ENCODE measurements around the gene TMEM138.
"Not testable (repeated sequence)": the region's sequence is repeated elsewhere in the genome, so short reads cannot be mapped to it uniquely, and the experiment has no call there.

The TMEM138 gene

GRCh38 chr11:61367406-61367805, 5.2 kb downstream of the TMEM138 start:
- DNase-seq (ENCODE audit: low spot score) = peak; percentile 70

DNA sequence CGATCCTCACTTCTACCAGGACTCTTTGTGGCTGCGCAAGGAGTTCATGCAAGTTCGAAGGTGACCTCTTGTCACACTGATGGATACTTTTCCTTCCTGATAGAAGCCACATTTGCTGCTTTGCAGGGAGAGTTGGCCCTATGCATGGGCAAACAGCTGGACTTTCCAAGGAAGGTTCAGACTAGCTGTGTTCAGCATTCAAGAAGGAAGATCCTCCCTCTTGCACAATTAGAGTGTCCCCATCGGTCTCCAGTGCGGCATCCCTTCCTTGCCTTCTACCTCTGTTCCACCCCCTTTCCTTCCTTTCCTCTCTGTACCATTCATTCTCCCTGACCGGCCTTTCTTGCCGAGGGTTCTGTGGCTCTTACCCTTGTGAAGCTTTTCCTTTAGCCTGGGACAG, 6.5 kb downstream of the TMEM138 start:
- DNase-seq (ENCODE audit: low spot score) = no peak

- no peak for DNase-seq (ENCODE audit: low spot score)
Observed at GRCh38 chr11:61369372-61370348, 7.5 kb downstream of the TMEM138 start.

DNA sequence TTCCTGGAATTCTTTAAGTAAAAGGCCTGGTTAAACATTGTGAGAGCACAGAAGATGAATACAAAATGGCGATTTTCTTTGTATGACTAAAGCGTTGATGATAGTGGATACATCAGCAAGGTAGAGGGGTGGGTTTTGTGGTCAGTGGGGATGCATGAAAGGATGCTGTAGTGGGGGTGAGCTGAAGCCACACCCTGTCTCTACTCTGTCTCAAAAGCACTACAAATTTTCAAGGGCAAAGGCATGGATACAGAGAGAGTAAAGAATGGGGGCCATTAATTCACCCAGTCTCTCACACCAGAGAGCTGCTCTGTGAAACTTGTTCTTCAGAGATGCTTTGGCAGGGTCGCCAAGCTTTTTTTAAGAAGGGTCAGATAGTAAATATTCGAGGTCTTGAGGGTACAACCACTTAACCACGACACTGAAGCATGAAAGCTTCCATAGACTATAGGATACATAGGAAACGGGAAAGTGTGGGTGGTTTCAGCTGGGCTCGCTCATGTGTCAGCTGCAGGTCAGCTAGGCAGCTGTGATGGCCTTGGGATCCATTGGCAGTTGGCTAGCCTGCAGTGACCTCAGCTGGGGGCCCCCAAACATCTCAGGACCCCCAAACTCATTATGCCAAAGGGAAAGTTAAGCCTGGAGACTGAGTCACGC, 8.3 kb downstream of the TMEM138 start:
- DNase-seq (ENCODE audit: low spot score) = no peak

DNA sequence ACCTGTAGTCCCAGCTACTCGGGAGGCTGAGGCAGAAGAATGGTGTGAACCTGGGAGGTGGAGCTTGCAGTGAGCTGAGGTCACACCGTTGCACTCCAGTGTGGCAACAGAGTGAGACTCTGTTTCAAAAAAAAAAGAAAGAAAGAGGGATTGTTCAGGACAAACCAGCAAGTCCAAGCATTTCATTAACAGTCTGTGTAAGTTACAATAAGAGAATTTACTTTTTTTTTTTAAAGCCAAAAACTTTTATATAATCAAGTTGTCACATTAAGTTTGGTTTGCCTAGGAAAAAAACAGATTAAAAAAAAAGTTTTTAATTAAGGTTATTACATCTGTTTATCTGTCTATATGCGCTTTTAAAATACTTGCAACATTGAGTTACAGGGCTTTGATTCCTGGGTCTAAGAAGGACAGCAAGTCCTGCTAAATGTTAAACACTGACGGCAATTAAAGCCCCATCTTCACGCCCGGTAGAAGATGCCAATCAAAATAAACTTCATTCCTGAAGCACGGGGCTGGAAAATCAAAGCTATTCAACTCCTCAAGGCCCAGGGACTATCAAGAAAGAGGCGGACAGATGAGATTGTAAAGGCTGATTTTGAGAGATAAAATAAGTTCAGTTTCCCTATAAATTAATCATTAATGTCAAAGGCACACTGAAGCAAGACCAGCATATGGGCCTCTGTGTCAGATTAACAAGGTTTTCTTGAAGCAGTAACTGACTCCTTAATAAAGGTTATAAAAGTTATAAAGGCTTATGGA, 10.7 kb downstream of the TMEM138 start:
- no peak for DNase-seq (ENCODE audit: low spot score)

DNA sequence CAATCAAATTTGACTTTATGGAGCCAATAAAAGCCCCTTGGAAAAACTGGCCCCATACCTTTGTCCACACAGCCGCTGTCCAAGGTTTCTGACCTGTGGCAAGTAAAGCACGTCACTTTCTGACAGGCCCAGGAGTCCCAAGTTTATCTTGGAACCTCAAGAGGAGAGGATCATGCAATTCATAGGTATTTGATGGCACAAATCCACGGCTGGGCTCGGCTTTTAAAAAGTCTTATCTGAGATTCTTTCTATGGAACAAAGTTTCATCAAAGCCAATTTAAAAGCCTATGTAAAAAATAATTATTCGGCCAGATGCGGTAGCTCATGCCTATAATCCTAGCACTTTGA, 13.6 kb downstream of the TMEM138 start:
- DNase-seq (ENCODE audit: low spot score) = no peak

- no peak for DNase-seq (ENCODE audit: low spot score)
Observed at GRCh38 chr11:61377461-61378160, 15.4 kb downstream of the TMEM138 start.

DNA sequence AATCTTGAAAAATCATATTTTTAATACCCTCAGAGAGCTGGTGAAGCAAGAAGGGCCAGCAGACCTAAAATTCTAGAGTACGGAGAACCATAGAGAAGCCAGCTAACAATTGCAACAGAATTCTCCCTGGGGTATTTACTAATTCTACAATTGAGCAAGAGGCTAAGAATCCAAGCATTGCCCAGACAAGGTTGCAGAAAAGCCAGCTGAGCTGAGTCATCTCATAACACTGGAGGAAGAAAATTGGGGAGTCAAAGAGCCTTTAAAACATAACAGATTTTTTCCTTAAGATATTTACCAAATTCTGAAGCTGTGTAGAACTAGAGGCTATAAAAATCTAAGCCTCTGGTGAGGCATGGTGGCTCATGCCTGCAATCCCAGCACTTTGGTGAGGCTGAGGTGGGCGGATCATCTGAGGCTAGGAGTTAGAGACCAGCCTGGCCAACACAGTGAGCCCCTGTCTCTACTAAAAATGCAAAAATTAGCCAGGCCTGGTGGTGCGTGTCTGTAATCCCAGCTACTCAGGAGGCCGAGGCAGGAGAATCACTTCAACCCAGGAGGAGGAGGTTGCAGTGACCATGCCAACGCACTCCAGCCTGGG, 16.6 kb downstream of the TMEM138 start:
- DNase-seq (ENCODE audit: low spot score) = no peak

DNA sequence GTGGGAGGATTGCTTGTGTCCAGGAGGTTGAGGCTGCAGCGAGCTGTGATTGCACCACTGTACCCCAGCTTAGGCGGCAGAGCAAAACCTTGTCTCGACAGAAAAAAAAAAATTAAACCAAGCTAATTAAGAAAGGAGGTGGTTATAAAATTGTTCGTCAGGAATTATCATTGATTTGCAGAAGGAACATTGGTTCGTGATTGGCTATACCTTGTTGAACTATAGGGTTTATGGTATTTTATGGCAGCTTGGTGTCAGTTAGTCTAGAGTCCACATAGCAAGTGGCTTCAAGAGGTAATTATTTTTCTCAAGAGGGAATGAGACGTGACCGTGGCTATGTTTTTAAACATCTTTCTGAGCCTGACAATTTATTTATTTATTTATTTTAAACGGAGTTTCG, 18.7 kb downstream of the TMEM138 start:
- DNase-seq (ENCODE audit: low spot score) = no peak

- not testable (repeated sequence) for DNase-seq (ENCODE audit: low spot score)
Observed at GRCh38 chr11:61383859-61384258, 21.7 kb downstream of the TMEM138 start.

DNA sequence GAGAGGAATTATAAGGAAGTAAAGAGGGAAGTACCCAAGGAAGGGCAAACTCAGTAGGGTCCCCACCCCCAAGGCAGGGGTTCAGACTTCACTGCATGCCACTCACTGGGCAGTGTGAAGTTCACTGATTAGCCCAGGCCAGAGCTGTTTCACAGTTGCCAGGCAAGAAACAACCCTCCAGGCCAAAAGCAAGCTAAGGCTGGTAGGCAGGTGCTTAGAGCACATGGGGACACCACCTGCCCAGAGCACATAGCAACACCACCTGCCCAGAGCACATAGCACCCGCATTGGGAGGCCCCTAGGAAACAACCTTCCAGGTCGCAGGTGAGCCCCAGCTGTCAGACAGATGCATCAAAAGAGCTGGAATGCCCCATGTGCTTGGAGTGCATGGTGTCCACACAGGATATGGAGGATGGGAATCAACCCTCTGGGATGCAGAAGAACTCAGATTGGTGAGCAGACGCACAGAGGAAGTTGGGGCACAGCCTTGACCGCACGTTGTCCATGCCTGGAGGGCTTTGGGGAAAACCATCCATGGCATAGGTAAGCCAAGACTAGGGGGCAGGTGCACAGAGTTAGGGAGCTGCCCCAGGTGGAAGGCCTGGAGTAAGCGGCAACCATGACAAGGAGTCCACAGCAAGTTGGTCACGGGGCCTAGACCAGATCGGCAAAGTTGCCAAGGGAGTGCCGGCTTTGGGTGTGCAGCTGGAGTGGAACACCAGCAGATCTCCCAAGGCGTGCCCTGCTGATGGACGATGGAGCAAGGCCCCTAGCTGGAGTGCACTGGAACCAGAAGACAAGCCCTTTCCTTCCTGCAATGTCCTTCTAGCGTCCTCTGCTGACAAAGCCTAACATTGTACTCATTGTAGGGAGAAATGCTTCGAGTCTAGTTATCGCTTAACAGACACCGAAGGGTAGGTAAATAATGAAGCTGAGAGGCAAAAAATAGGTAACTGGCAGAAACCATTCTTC, 22.4 kb downstream of the TMEM138 start:
- DNase-seq (ENCODE audit: low spot score) = peak; percentile 19

DNA sequence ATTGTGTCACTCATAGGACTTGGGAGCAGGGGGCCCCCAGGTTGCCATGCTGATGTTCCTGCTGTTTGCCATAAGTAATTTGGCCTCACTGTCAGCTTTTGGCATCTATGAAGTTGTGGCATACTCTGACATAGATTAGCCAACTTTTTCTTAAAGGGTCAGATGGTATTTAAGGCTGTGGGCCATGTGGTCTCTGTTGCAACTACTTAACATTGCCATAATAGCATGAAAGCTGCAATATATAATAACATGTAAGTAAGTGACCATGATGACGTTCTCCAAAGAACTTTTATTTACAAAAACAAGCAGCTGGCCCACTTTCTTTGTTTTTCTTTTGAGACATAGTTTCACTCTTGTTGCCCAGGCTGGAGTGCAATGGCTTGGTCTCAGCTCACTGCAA, 28.0 kb downstream of the TMEM138 start:
- no peak for DNase-seq (ENCODE audit: low spot score)

DNA sequence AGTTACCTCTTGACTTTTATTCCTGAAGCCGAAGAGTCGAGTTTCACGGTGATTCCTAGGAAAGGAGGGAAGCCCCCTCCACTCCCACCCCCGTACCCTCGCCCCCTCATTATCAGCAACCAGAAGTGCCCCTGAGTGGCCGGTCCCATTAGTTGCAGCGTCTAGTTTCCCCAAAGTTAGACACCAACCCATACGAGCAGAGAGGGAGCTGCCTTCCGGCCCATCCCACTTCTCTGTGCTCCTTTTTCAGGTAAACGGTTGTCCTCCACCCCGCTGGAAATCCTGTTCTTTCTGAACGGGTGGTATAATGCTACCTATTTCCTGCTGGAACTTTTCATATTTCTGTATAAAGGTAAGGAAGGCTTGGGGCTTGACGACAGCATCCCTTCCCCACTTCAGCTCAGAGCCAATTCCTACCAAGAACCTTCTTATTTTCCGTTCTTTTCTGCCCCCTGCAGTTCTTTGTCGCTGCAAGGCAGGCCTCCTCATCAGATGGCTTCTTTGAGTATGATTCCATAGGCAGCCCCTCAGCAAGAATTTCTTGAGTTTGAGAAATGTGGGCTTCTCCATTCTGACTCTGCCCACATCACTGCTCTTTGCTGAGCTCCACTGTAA, 30.9 kb downstream of the TMEM138 start:
- DNase-seq (ENCODE audit: low spot score) = no peak

- no peak for DNase-seq (ENCODE audit: low spot score)
Observed at GRCh38 chr11:61401173-61401572, 39.0 kb downstream of the TMEM138 start.

- DNase-seq (ENCODE audit: low spot score) = no peak
Observed at GRCh38 chr11:61401573-61401972, 39.4 kb downstream of the TMEM138 start.

DNA sequence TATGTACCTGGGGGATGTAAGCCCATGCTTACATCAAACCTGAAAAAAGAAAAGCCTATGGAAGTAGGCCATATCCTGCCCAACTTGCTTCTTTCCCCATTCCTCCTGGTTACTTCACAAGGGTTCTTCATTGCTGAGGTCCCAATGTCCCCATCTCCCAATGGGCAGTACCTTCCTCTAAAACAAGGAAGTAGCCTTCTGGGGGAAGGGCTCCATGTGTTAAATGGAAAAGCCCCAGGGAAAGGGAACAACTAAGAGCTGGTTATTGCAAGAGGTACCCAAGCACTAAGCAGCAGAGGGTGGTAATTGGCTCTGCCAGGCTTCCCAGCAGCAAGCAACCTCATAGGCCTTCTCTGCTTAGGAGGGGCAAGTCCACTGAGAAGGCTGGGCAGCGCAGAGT, 41.5 kb downstream of the TMEM138 start:
- no peak for DNase-seq (ENCODE audit: low spot score)

GRCh38 chr11:61404103-61404502, 41.9 kb downstream of the TMEM138 start:
- DNase-seq (ENCODE audit: low spot score) = no peak

GRCh38 chr11:61404641-61405040, 42.5 kb downstream of the TMEM138 start:
- DNase-seq (ENCODE audit: low spot score) = no peak

DNA sequence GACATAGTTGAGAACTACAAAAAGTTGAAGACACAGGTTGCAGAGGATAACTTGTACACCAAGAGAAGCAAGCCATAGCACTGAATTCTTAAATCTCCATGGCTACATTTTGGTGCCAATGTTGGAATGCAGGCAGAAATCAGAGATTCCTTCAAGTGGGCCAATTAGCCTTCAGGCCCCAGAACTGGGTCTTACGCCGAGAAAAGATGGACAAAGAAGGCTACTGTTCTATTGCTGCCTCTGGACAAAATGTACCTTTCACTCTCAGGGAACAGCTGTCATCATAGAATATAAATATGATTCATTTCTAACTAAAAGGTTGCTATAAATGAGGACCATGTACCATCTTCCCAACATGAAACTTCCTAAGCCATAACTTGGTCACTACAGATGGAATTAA, 43.9 kb downstream of the TMEM138 start:
- no peak for DNase-seq (ENCODE audit: low spot score)
